DOHH2 (cell line): ENCODE data around the gene HIGD1B.

Experiments
- H3F3A ChIP-seq: fragments of 200-600 bp; sonication (generic), shearing (Covaris generic); 2 replicates; pipeline ENCODE4 v1.6.0; 2016; ENCODE audit warnings: antibody characterized with exemption, mild to moderate bottlenecking; ENCODE audit not compliant: control insufficient read depth, insufficient read depth
- H3K27ac ChIP-seq: fragments of 200-600 bp; sonication (generic); 2 replicates; pipeline ENCODE4 v1.5.1; 2014; ENCODE audit warnings: low read depth, mild to moderate bottlenecking, low read length, moderate library complexity
- H3K27me3 ChIP-seq: fragments of 200-600 bp; sonication (generic); 2 replicates; pipeline ENCODE4 v1.6.1; 2014; ENCODE audit warnings: mild to moderate bottlenecking, low read length, mixed read lengths; ENCODE audit not compliant: control insufficient read depth
- H3K36me3 ChIP-seq: fragments of 200-600 bp; sonication (generic); 2 replicates; pipeline ENCODE4 v1.6.1; 2014; ENCODE audit warnings: mild to moderate bottlenecking, low read length, moderate library complexity, mixed read lengths; ENCODE audit not compliant: control insufficient read depth
- H3K4me1 ChIP-seq: fragments of 200-600 bp; sonication (generic); 2 replicates; pipeline ENCODE4 v1.6.1; 2014; ENCODE audit warnings: mild to moderate bottlenecking, low read length, mixed read lengths; ENCODE audit not compliant: control insufficient read depth
- H3K4me2 ChIP-seq: fragments of 200-600 bp; sonication (generic); 2 replicates; pipeline ENCODE4 v1.6.0; 2014; ENCODE audit warnings: mild to moderate bottlenecking, low read length, moderate library complexity
- H3K4me3 ChIP-seq: fragments of 200-600 bp; sonication (generic); 2 replicates; pipeline ENCODE4 v1.5.1; 2014; ENCODE audit warnings: mild to moderate bottlenecking, low read length, mixed read lengths
- H3K79me2 ChIP-seq: fragments of 200-600 bp; sonication (generic); 2 replicates; pipeline ENCODE4 v1.6.1; 2014; ENCODE audit warnings: mild to moderate bottlenecking, low read length, mixed read lengths; ENCODE audit not compliant: control insufficient read depth
- H3K9me2 ChIP-seq: fragments of 200-600 bp; sonication (generic); replicated peaks from 2 replicates; pipeline ENCODE4 v1.6.1; 2014; ENCODE audit warnings: mild to moderate bottlenecking, low read length, mixed read lengths; ENCODE audit not compliant: control insufficient read depth
- H3K9me3 ChIP-seq: fragments of 200-600 bp; sonication (generic); 2 replicates; pipeline ENCODE4 v1.6.1; 2014; ENCODE audit warnings: antibody characterized with exemption, low read length, mixed read lengths; ENCODE audit not compliant: control insufficient read depth, insufficient read depth
- H4K20me1 ChIP-seq: fragments of 200-600 bp; sonication (generic); 2 replicates; pipeline ENCODE4 v1.6.0; 2014; ENCODE audit warnings: low read depth, mild to moderate bottlenecking, antibody characterized with exemption, low read length, moderate library complexity; ENCODE audit not compliant: control insufficient read depth, insufficient read depth
- EZH2phosphoT487 ChIP-seq: fragments of 200-600 bp; sonication (generic); IDR thresholded peaks from 2 replicates; pipeline ENCODE4 v1.6.1; 2017; ENCODE audit warnings: borderline replicate concordance, mild to moderate bottlenecking, antibody characterized with exemption, low read length, moderate library complexity, mixed read lengths
- TF ChIP-seq, protein P1 (sequence below): fragments of 200-600 bp; sonication (generic); IDR thresholded peaks from one replicate; pipeline ENCODE4 v1.5.1; 2014; ENCODE audit warnings: antibody characterized with exemption, mild to moderate bottlenecking, low read depth, low read length; ENCODE audit not compliant: poor library complexity, severe bottlenecking

HIGD1B gene

DNA sequence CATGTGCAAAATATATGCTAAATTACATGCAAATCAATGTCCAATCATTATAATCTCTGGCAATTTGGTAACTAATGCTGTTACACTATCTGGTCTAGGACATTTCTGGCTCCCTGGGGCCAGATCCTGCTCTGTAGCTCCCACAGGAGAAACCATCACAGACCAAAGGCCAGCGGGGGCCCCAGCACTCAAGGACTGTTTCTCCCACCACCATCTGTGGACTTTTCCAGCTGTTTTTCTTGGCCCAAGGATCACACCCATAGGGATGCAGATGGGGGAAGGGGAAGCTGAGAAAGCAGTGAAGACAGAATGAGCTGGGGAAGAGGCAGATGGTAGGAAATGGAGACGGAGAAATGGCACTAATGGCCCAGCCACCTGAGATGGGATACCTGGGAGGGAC lies at the start of gene HIGD1B:
HIGD1B (plus strand) TSS at position 298 of the 400 bp plus-strand sequence. CDS start 270 bp downstream, outside the sequence.
- TF ChIP-seq EZH2phosphoT487: no peak
- Histone ChIP-seq H3K4me1 (peaks cover 3% of the 10 kb centered on the region; the same call in 1 of the 2 replicates), H3K79me2 (no peaks in the 10 kb centered on the region), H3K27ac (no peak within 1 kb of the TSS), H3F3A (no peaks in the 10 kb centered on the region), H3K4me2 (no peak within 1 kb of the TSS), H3K27me3 (no peaks in the 10 kb centered on the region), H3K9me3 (no peaks in the 10 kb centered on the region), H3K9me2 (no peaks in the 10 kb centered on the region), H3K4me3 (no peak within 1 kb of the TSS), H4K20me1 (no peaks in the 10 kb centered on the region; the same call in 1 of the 2 replicates), H3K36me3 (peaks cover 26% of the 10 kb centered on the region)

DNA sequence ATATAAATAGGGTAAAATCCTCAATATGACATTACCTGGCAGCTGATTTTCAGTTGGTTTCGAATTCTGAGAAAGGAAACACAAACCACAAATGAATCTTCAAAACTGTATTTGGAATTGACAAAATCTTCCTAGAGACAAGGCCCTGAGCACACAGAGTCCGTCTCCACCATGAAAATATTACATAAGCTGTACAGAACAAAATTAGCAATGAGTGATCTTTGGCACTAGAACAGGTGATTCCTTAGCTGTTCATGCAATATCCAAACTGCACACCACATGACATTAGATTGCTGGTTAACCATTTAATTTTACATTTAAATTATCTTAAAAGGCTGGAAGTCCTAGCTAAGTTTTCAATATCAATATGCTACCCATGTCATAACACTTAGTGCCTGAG lies 49.3 kb upstream of the HIGD1B start:
- H3K27ac ChIP-seq: no peak overlapping the region
- no peaks in the 10 kb centered on the region for H3K27me3 ChIP-seq
- peaks cover 6% of the 10 kb centered on the region; the same call in 1 of the 2 replicates for H3K79me2 ChIP-seq

DNA sequence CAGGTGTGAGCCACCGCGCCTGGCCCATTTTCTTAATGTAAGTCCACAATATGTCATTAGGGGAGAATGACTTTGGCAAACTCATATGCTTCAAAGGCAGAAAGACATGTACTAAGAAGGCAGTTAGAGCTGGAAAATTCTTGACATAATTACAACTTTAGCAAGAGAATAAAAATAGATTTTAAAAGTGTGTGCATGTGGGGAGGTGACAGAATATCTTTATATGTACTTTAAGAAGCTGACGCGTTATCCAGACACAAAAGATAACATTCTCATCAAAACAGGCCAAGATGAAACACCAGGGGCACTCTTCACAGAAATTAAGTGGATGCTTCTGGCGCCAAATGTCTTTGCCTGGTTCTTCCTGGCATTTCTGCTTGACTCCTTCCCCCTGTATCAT lies 45.8 kb upstream of the HIGD1B start:
- no peaks in the 10 kb centered on the region for H3K9me2 ChIP-seq
- no peak overlapping the region for H3K4me3 ChIP-seq
- H4K20me1 ChIP-seq: no peaks in the 10 kb centered on the region
- no peaks in the 10 kb centered on the region for H3K27me3 ChIP-seq
- TF ChIP-seq, protein P1, sequence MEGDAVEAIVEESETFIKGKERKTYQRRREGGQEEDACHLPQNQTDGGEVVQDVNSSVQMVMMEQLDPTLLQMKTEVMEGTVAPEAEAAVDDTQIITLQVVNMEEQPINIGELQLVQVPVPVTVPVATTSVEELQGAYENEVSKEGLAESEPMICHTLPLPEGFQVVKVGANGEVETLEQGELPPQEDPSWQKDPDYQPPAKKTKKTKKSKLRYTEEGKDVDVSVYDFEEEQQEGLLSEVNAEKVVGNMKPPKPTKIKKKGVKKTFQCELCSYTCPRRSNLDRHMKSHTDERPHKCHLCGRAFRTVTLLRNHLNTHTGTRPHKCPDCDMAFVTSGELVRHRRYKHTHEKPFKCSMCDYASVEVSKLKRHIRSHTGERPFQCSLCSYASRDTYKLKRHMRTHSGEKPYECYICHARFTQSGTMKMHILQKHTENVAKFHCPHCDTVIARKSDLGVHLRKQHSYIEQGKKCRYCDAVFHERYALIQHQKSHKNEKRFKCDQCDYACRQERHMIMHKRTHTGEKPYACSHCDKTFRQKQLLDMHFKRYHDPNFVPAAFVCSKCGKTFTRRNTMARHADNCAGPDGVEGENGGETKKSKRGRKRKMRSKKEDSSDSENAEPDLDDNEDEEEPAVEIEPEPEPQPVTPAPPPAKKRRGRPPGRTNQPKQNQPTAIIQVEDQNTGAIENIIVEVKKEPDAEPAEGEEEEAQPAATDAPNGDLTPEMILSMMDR: no peak
- TF ChIP-seq EZH2phosphoT487: no peak
- H3K4me1 ChIP-seq: no peaks in the 10 kb centered on the region
- no peaks in the 10 kb centered on the region for H3K9me3 ChIP-seq
- peaks cover 24% of the 10 kb centered on the region for H3K79me2 ChIP-seq
- H3K36me3 ChIP-seq: peaks cover 81% of the 10 kb centered on the region
- no peak overlapping the region for H3K27ac ChIP-seq
- H3K4me2 ChIP-seq: no peak overlapping the region
- H3F3A ChIP-seq: 0 out of 2 replicates have a peak, but pooled peaks cover 2% of the 10 kb centered on the region

More for the DNA sequence above, 49.3 kb upstream of the HIGD1B start:
- Histone ChIP-seq H3K9me2 (no peaks in the 10 kb centered on the region), H4K20me1 (0 out of 2 replicates have a peak, but pooled peaks cover 4% of the 10 kb centered on the region), H3K4me3 (no peak overlapping the region), H3K9me3 (no peaks in the 10 kb centered on the region), H3K36me3 (peaks cover 46% of the 10 kb centered on the region), H3K4me1 (no peaks in the 10 kb centered on the region), H3K4me2 (no peak overlapping the region), H3F3A (0 out of 2 replicates have a peak, but pooled peaks cover 5% of the 10 kb centered on the region)
- TF ChIP-seq, protein P1: no peak
- no peak for TF ChIP-seq EZH2phosphoT487

DNA sequence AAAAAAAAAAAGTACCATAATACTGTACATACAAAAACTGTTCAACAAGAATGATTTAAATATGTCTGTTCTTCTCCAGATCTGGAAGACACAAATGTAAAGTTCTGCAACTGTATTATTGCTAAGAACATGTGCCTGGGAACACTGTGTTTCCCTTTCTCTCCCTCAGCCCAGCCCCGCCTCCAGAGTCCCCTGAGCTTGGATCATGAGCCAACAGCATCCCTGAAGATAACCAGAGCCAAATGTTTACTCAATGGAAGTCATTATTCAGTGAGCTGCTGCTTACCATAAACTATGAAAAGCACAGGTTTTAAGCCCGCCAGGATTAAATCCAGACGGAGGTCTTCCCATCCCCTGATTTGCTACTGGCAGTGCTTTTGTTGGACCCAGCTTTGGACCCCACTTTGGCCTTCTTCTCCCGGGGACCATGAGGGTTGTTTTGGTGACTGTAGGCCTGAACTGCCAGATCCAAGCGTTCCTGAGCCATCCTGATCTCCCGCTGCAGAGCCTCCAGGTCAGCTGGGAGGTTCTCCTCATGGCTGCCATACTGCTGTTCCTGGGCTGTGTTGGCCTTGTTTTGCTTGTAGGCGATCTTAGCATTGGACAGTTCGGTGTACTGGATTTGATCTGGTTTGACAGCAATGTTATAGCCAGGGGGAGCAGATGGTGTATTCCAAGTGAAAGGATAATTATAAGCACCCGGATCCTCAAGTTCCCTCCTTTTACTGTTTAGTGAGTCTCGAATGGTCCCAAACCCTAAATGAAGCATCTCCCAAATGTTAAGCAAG lies 43.2 kb upstream of the HIGD1B start:
- Histone ChIP-seq H3K79me2 (peaks cover 48% of the 10 kb centered on the region), H3K36me3 (peaks cover 79% of the 10 kb centered on the region)

More for the DNA sequence above, 43.2 kb upstream of the HIGD1B start:
- Histone ChIP-seq H3K27ac (no peak overlapping the region), H3K4me3 (no peak overlapping the region), H3K9me3 (no peaks in the 10 kb centered on the region), H3K4me1 (no peaks in the 10 kb centered on the region), H3K4me2 (no peak overlapping the region), H3K9me2 (no peaks in the 10 kb centered on the region), H3K27me3 (no peaks in the 10 kb centered on the region), H3F3A (no peaks in the 10 kb centered on the region), H4K20me1 (peaks cover 8% of the 10 kb centered on the region; the same call in 1 of the 2 replicates)
- TF ChIP-seq, protein P1: no peak
- TF ChIP-seq EZH2phosphoT487: no peak
